ENCODE data around the gene ZSWIM1.
A peak's percentile ranks its signal among the peaks of the same experiment; 100 is the strongest.
"Not testable (repeated sequence)": the region's sequence is repeated elsewhere in the genome, so short reads cannot be mapped to it uniquely, and the experiment has no call there.

ZSWIM1 gene

DNA sequence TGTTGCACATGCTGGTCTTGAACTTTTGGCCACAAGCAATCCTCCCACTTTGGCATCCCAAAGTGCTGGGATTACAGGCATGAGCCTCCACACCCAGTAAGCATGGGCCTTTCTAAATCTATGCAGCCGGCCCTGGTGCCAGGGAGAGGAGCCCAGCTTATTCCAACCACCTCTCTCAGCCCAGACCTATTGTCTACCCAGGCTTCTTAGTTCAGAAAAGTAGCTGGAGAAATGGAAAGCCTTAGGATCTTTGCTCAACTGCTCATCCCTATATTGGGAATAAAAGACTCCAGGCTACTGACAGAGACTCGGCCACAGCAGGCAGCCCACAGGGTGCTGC lies 45.7 kb downstream of the ZSWIM1 start:
- no peak overlapping the region for H3K4me2 ChIP-seq (ENCODE audit: low read length, poor library complexity, severe bottlenecking)
- no peak overlapping the region for H3K23ac ChIP-seq (ENCODE audit: low read length in 2 of 2)
- no peak for DNase-seq
- no peaks in the 10 kb centered on the region for H3K27me3 ChIP-seq (ENCODE audit: control insufficient read depth in 1 of 2, insufficient read depth in 1 of 2, low read length in 2 of 2)
- no peak overlapping the region for H2BK12ac ChIP-seq (ENCODE audit: low read length in 2 of 2)
- no peak overlapping the region for H2BK15ac ChIP-seq (ENCODE audit: low read depth, poor library complexity, severe bottlenecking)
- no peak overlapping the region for H3K9ac ChIP-seq (ENCODE audit: low read length)
- H3K4me3 ChIP-seq (ENCODE audit: insufficient read depth in 1 of 2, low read depth in 1 of 2, low read length in 2 of 2), result no peak overlapping the region
- H2AFZ ChIP-seq (ENCODE audit: low read depth, low read length), result no peak overlapping the region
- H3K14ac ChIP-seq (ENCODE audit: low read length in 2 of 2), result no peak overlapping the region
- H3K9me3 ChIP-seq (ENCODE audit: control insufficient read depth, low read length), result no peaks in the 10 kb centered on the region
- WGBS, result 79% methylated on average over 2 of the region's 2 CpGs
- H3K4ac ChIP-seq (ENCODE audit: low read depth in 1 of 2, low read length in 2 of 2), result no peak overlapping the region
- peaks cover 5% of the 10 kb centered on the region for H3K79me1 ChIP-seq (replicated peaks; ENCODE audit: low read length, poor library complexity, severe bottlenecking)
- H4K91ac ChIP-seq (ENCODE audit: low read length), result no peak overlapping the region
- H3K18ac ChIP-seq (ENCODE audit: low read depth in 1 of 2, low read length in 2 of 2), result no peak overlapping the region
- H2BK5ac ChIP-seq (ENCODE audit: low read depth, low read length, poor library complexity, severe bottlenecking), result no peak overlapping the region
- H3K27ac ChIP-seq (ENCODE audit: low read length, poor library complexity, severe bottlenecking), result no peak overlapping the region
- H2AK5ac ChIP-seq (ENCODE audit: low read length, severe bottlenecking), result peak overlapping the region; percentile 70
- no peak overlapping the region for H4K8ac ChIP-seq (ENCODE audit: low read length)
- H3K4me1 ChIP-seq (ENCODE audit: control insufficient read depth, insufficient read depth, low read depth, low read length), result peaks cover 13% of the 10 kb centered on the region
- peaks cover 0 to 5% of the 10 kb centered on the region in 2 experiments for H3K36me3 ChIP-seq (ENCODE audit: control insufficient read depth in 1 of 2, insufficient read depth in 2 of 2, low read depth in 1 of 2, low read length in 2 of 2)
- H2BK120ac ChIP-seq (ENCODE audit: low read depth, low read length), result no peak overlapping the region

DNA sequence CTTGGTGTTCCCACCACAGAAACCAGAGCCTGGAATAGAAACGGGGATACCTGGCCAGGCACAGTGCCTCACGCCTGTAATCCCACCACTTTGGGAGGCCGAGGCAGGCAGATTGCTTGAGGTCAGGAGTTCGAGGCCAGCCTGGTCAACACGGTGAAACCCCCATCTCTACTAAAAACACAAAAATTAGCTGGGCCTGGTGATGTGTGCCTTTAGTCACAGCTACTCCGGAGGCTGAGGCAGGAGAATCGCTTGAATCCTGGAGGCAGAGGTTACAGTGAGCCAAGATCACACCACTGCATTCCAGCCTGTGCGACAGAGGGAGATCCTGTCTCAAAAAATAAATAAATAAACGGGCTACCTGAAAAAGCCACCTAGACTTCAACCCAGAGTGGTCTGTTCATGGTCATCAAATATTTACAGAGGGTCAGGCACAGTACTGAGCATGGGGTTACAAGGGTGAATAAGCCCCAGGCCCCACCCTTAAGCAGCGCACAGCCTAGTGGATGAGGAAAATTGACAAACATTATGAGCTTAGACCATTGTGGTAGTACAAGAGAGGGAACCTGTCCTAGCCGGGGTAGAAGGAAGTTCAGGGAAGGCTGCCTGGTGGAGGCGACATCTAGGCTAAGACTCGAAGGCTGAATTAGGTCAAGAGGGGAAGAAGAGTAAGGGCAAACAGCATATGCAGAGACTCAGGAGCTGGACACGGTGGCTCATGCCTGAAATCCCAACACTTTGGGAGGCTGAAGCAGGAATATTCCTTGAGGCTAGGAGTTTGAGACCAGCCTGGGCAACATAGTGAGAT lies 46.2 kb downstream of the ZSWIM1 start:
- no peak overlapping the region for H4K8ac ChIP-seq (ENCODE audit: low read length)
- H3K27ac ChIP-seq (ENCODE audit: low read length, poor library complexity, severe bottlenecking), result no peak overlapping the region
- H3K4me3 ChIP-seq (ENCODE audit: insufficient read depth in 1 of 2, low read depth in 1 of 2, low read length in 2 of 2), result no peak overlapping the region
- H2BK15ac ChIP-seq (ENCODE audit: low read depth, poor library complexity, severe bottlenecking), result no peak overlapping the region
- H2AK5ac ChIP-seq (ENCODE audit: low read length, severe bottlenecking), result peak overlapping the region; percentile 70
- no peak overlapping the region for H3K4ac ChIP-seq (ENCODE audit: low read depth in 1 of 2, low read length in 2 of 2)
- no peak overlapping the region for H2BK120ac ChIP-seq (ENCODE audit: low read depth, low read length)
- H3K4me1 ChIP-seq (ENCODE audit: control insufficient read depth, insufficient read depth, low read depth, low read length), result peaks cover 11% of the 10 kb centered on the region
- no peak overlapping the region for H3K14ac ChIP-seq (ENCODE audit: low read length in 2 of 2)
- no peak overlapping the region for H3K18ac ChIP-seq (ENCODE audit: low read depth in 1 of 2, low read length in 2 of 2)
- H3K27me3 ChIP-seq (ENCODE audit: control insufficient read depth in 1 of 2, insufficient read depth in 1 of 2, low read length in 2 of 2), result no peaks in the 10 kb centered on the region
- peaks cover 4 to 5% of the 10 kb centered on the region in 2 experiments for H3K36me3 ChIP-seq (ENCODE audit: control insufficient read depth in 1 of 2, insufficient read depth in 2 of 2, low read depth in 1 of 2, low read length in 2 of 2)
- peaks cover 7% of the 10 kb centered on the region for H3K79me1 ChIP-seq (replicated peaks; ENCODE audit: low read length, poor library complexity, severe bottlenecking)
- H3K9me3 ChIP-seq (ENCODE audit: control insufficient read depth, low read length), result no peaks in the 10 kb centered on the region
- WGBS, result 89% methylated on average over 14 of the region's 14 CpGs
- H3K9ac ChIP-seq (ENCODE audit: low read length), result no peak overlapping the region
- H2BK5ac ChIP-seq (ENCODE audit: low read depth, low read length, poor library complexity, severe bottlenecking), result no peak overlapping the region
- no peak for DNase-seq
- no peak overlapping the region for H3K23ac ChIP-seq (ENCODE audit: low read length in 2 of 2)
- H2BK12ac ChIP-seq (ENCODE audit: low read length in 2 of 2), result no peak overlapping the region
- H3K4me2 ChIP-seq (ENCODE audit: low read length, poor library complexity, severe bottlenecking), result no peak overlapping the region
- no peak overlapping the region for H4K91ac ChIP-seq (ENCODE audit: low read length)
- H2AFZ ChIP-seq (ENCODE audit: low read depth, low read length), result no peak overlapping the region

GRCh38 chr20:45931680-45932079 lies 50.7 kb downstream of the ZSWIM1 start:
- H3K36me3 ChIP-seq (ENCODE audit: control insufficient read depth in 1 of 2, insufficient read depth in 2 of 2, low read depth in 1 of 2, low read length in 2 of 2); H4K8ac ChIP-seq (ENCODE audit: low read length); H3K4ac ChIP-seq (ENCODE audit: low read depth in 1 of 2, low read length in 2 of 2); H3K14ac ChIP-seq (ENCODE audit: low read length in 2 of 2); H2BK12ac ChIP-seq (ENCODE audit: low read length in 2 of 2); DNase-seq; H3K27ac ChIP-seq (ENCODE audit: low read length, poor library complexity, severe bottlenecking); H3K9ac ChIP-seq (ENCODE audit: low read length); H3K27me3 ChIP-seq (ENCODE audit: control insufficient read depth in 1 of 2, insufficient read depth in 1 of 2, low read length in 2 of 2); H3K4me3 ChIP-seq (ENCODE audit: insufficient read depth in 1 of 2, low read depth in 1 of 2, low read length in 2 of 2); H3K9me3 ChIP-seq (ENCODE audit: control insufficient read depth, low read length); H2AFZ ChIP-seq (ENCODE audit: low read depth, low read length); H3K23ac ChIP-seq (ENCODE audit: low read length in 2 of 2); H2BK15ac ChIP-seq (ENCODE audit: low read depth, poor library complexity, severe bottlenecking); H3K4me2 ChIP-seq (ENCODE audit: low read length, poor library complexity, severe bottlenecking); H2BK5ac ChIP-seq (ENCODE audit: low read depth, low read length, poor library complexity, severe bottlenecking); H3K79me1 ChIP-seq (replicated peaks; ENCODE audit: low read length, poor library complexity, severe bottlenecking); H2BK120ac ChIP-seq (ENCODE audit: low read depth, low read length); H2AK5ac ChIP-seq (ENCODE audit: low read length, severe bottlenecking); H3K18ac ChIP-seq (ENCODE audit: low read depth in 1 of 2, low read length in 2 of 2); H3K4me1 ChIP-seq (ENCODE audit: control insufficient read depth, insufficient read depth, low read depth, low read length); H4K91ac ChIP-seq (ENCODE audit: low read length): not testable (repeated sequence)
- WGBS, result 98% methylated on average over 17 of the region's 17 CpGs

- Histone ChIP-seq H4K8ac (ENCODE audit: low read length) (peak overlapping the region; percentile 97), H4K91ac (ENCODE audit: low read length) (peak overlapping the region; percentile 99), H2BK120ac (ENCODE audit: low read depth, low read length) (no peak overlapping the region), H3K4me3 (ENCODE audit: insufficient read depth in 1 of 2, low read depth in 1 of 2, low read length in 2 of 2) (peak overlapping the region; percentile 91 to 98), H3K9me3 (ENCODE audit: control insufficient read depth, low read length) (no peaks in the 10 kb centered on the region), H3K27me3 (ENCODE audit: control insufficient read depth in 1 of 2, insufficient read depth in 1 of 2, low read length in 2 of 2) (no peaks in the 10 kb centered on the region), H3K23ac (ENCODE audit: low read length in 2 of 2) (no peak overlapping the region), H3K4me2 (ENCODE audit: low read length, poor library complexity, severe bottlenecking) (peak overlapping the region; percentile 81), H2AFZ (ENCODE audit: low read depth, low read length) (no peak overlapping the region), H3K4ac (ENCODE audit: low read depth in 1 of 2, low read length in 2 of 2) (peak overlapping the region; percentile 21 to 100), H3K4me1 (ENCODE audit: control insufficient read depth, insufficient read depth, low read depth, low read length) (peaks cover 11% of the 10 kb centered on the region), H3K79me1 (replicated peaks; ENCODE audit: low read length, poor library complexity, severe bottlenecking) (peaks cover 22% of the 10 kb centered on the region), H3K14ac (ENCODE audit: low read length in 2 of 2) (no peak overlapping the region), H3K18ac (ENCODE audit: low read depth in 1 of 2, low read length in 2 of 2) (peak overlapping the region; percentile 75 to 87), H2BK15ac (ENCODE audit: low read depth, poor library complexity, severe bottlenecking) (no peak overlapping the region), H2BK12ac (ENCODE audit: low read length in 2 of 2) (no peak overlapping the region), H2BK5ac (ENCODE audit: low read depth, low read length, poor library complexity, severe bottlenecking) (no peak overlapping the region), H2AK5ac (ENCODE audit: low read length, severe bottlenecking) (peak overlapping the region; percentile 26), H3K36me3 (ENCODE audit: control insufficient read depth in 1 of 2, insufficient read depth in 2 of 2, low read depth in 1 of 2, low read length in 2 of 2) (peaks cover 14 to 17% of the 10 kb centered on the region in 2 experiments), H3K9ac (ENCODE audit: low read length) (peak overlapping the region; percentile 99), H3K27ac (ENCODE audit: low read length, poor library complexity, severe bottlenecking) (peak overlapping the region; percentile 95)
- WGBS, result 22% methylated on average over 20 of the region's 22 CpGs
- peak; percentile 76 for DNase-seq
These were observed 52.4 kb downstream of the ZSWIM1 start for GRCh38 chr20:45933266-45934045.
